ENCODE measurements around the gene SNRNP70.

The SNRNP70 gene

GRCh38 chr19:49149652-49150105, 64.4 kb downstream of the SNRNP70 start:
- DNase-seq = no peak

GRCh38 chr19:49150106-49150943, 65.1 kb downstream of the SNRNP70 start:
- no peak for DNase-seq

GRCh38 chr19:49150944-49151243, 65.6 kb downstream of the SNRNP70 start:
- DNase-seq = no peak

- DNase-seq = no peak
Observed at GRCh38 chr19:49151267-49152118, 66.2 kb downstream of the SNRNP70 start.

GRCh38 chr19:49152119-49152550, 66.9 kb downstream of the SNRNP70 start:
- DNase-seq = no peak

- DNase-seq = no peak
Observed at GRCh38 chr19:49153167-49153809, 68.0 kb downstream of the SNRNP70 start.

- DNase-seq = no peak
Observed at GRCh38 chr19:49154279-49154678, 69.0 kb downstream of the SNRNP70 start.

GRCh38 chr19:49155005-49155819, 70.0 kb downstream of the SNRNP70 start, which contains the start of gene HRC:
TSS of gene HRC (minus strand) at chr19:49155396. CDS start at chr19:49155237, 159 bp downstream.
- no peak for DNase-seq

GRCh38 chr19:49155820-49156346, 70.6 kb downstream of the SNRNP70 start:
- DNase-seq = no peak

- DNase-seq = no peak
Observed at GRCh38 chr19:49157445-49158224, 72.4 kb downstream of the SNRNP70 start, which contains the start of gene TRPM4. TSS of gene TRPM4 (plus strand) at chr19:49157792. CDS start at chr19:49157867, 75 bp downstream.

Measured in NCI-H1436 treated with DMSO at 0.1 percent for 48 hours (cell line).